ENCODE measurements around the gene GPRASP2.

GPRASP2 gene

DNA sequence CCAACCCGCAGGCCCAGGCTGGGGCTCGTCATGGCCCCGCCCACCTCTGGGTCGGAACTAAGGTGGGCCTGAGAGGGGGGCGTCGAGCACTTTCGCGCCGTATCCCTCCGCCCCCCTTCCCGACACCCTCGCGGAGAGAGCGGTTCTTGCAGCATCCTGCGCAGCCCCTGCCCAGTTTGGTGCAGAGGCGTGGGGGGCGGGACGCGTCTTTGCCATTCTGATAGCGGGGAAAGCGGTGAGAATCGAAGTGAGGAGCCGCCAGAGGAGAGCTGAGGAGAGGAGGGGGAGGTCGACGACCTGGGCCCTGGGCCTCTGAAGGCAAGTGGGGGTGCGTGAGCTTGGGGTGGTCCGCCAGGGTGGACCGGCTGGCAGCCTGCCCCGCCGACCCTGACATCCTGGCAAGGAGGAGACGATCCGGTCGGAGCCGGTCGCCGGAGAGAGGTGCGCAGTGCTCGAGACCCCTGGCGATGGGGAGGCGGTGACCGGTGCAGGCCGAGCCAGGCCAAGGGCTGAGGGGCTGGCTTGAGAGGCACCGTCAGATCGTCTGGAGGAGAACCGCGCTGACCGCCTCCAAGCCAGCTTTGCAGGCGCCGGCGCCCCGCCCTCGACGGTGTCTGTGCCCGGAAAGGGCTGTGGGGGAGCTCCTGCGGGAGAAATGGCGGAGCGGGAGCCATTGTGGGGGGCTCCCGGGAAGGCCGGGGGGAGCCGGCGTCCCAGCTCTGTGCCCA, 33.8 kb downstream of the GPRASP2 start:
- DNase-seq: no peak

DNA sequence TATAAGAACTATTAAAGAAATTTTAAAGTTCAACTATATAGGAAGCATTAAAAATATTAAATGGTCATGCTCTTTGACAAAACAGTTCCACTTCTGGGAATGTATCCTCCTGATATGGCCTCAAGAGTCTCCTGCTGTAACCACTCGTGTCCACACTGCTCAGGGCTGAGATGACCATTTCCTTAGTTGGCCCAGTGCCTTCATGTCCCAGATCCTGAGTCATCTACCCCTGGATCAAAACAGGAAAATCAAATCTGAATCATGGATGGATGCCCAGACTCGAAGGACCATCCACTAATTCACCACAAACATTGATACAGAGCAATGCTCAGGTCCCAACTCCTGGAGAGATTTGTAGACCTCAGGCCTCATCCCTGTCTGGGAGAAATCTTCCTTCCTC, 53.0 kb downstream of the GPRASP2 start:
- no peak for DNase-seq

GRCh38 chrX:102765809-102766208, 53.6 kb downstream of the GPRASP2 start:
- DNase-seq: no peak

- DNase-seq: no peak
Measured at GRCh38 chrX:102767287-102767686, 55.0 kb downstream of the GPRASP2 start.

All from hippocampal formation (tissue), 2 donors.